HG02970 (cell line): Measurements from ENCODE around the gene ANGEL1.

Experiments
- ATAC-seq: cut with Tn5 transposase; IDR thresholded peaks from one replicate; pipeline ENCODE4 v1.9.1; 2021; ENCODE audit warnings: mild to moderate bottlenecking, moderate library complexity, moderate number of reproducible peaks; ENCODE audit not compliant: unreplicated experiment, low FRiP score

Gene ANGEL1

GRCh38 chr14:76780058-76780345 lies 32.7 kb downstream of the ANGEL1 start:
- no peak for ATAC-seq

DNA sequence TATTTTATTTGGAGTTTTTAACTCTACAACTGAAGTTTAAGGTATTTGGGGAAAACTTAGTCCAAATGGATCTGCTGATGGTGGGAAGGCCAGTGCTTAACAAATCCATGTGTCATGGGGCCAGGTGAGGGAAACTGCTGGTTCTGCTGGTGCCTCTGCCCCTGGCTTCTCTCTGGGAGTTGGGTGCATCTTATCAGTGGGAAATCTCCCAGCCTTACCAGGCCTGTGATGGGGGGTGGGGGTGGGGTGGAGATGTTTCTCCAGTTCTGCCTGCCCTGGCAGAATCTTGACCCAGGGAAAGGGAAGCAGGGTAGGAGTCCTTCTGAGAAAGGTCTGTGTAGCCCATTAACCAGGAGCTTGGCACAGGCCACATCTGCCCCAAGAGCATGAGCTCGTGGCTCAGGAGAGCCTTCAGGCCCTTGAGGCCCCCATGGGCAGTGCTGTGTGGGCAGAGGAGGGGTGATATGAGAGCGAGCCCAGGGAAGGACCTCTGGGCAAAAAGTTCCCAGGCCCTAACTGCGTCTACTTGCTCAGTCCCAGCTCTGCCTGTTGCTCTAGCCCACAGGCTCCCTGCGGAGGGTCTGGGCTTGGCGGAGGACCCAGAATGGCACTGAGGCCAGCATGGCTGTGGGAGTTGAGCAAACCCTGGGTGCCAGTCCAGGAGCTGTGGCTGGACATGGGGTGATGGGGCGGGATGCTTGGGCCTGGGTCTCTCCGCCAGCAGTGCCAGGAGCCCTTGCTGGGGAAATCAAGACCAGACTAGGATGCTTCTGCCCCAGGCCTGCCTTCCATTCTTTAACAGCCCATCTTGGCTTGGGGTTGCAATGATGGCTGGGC lies 33.2 kb downstream of the ANGEL1 start:
- no peak for ATAC-seq

GRCh38 chr14:76778546-76779215 lies 34.0 kb downstream of the ANGEL1 start:
- no peak for ATAC-seq

DNA sequence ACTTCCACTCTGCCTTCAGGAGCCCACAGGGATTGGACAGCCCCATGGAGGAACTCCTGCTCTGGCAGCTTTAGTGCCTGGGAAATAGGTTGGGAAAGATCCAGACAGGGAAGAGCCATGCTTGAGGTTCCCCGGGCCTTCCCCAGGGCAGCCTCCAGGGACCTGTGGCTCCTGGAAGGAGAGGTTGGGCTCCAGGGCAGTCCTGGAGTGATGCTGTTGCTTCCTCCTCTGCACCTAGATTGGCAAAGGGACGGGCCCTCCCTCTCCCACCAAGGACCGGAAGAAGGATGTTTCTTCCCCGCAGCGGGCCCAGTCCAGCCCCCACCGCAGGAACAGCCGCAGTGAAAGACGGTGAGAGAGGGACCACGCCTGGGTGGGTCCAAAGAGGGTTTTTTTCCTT lies 35.0 kb downstream of the ANGEL1 start:
- no peak for ATAC-seq

- ATAC-seq = no peak
These were observed 36.0 kb downstream of the ANGEL1 start for GRCh38 chr14:76776428-76777251.

DNA sequence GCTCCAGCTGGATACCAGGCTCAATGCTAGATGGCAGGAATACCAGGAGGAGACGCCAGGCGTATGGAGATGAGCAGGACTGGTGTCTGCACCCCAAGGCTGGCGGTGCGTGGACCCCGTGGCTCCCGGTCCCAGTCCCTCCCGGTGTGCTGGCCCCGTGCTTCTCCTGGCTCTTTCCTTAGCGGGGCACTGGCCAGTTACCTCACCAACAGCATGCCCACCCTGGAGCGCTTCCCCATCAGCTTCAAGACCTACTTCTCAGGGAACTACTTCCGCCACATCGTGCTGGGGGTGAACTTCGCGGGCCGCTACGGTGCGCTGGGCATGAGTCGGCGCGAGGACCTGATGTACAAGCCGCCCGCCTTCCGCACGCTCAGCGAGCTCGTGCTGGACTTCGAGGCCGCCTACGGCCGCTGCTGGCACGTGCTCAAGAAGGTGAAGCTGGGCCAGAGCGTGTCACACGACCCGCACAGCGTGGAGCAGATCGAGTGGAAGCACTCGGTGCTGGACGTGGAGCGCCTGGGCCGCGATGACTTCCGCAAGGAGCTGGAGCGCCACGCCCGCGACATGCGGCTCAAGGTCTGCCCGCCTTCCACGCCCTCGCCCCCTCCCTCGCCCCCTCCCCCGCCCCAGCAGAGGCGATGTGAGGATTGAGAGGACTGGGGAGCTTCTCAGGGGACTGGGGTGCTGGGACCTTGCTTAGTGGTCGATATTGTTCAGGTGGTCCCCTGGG lies 36.8 kb downstream of the ANGEL1 start:
- no peak for ATAC-seq

- ATAC-seq = no peak
These were observed 37.6 kb downstream of the ANGEL1 start for GRCh38 chr14:76774821-76775694.

DNA sequence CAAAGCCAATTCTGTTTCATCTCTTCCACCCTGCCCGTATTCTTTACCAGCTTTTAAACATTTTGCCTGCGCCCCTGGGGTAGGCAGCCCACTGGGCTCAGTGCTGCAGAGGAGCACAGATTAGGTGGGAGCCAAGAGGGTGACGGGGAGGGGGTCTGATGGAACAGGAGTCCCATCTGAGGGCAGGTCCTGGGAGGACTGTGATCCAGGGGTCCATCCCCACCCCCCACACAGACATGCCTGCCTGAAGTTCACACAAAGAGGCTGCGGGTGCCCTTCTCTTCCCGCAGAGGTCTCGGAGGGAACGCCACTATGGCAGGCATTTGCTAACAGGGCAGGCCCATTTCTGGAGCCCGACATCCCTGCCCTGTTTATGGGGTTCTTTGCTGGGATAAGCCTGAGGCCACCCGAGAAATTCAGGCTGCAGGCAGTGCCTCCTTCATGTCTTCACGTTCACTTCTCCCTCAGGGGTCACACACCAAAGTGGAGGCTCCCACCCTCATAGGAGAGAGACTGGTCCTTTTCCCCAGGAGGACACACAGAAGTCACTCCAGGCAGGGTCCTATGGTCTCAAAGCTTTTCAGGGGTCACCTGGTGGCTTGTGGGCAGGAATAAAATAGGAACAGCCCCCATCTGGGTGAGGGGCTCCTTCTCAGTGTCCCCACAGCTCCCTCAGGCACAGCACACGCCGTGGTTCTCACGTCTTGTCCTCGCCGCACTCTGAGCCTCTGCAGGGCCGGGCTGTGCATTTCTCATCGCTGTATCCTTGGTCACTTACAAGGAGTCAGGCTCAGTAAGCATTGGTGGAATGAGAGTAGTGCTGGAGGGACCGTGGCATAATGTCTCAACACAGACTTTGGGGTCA lies 38.5 kb downstream of the ANGEL1 start:
- no peak for ATAC-seq

DNA sequence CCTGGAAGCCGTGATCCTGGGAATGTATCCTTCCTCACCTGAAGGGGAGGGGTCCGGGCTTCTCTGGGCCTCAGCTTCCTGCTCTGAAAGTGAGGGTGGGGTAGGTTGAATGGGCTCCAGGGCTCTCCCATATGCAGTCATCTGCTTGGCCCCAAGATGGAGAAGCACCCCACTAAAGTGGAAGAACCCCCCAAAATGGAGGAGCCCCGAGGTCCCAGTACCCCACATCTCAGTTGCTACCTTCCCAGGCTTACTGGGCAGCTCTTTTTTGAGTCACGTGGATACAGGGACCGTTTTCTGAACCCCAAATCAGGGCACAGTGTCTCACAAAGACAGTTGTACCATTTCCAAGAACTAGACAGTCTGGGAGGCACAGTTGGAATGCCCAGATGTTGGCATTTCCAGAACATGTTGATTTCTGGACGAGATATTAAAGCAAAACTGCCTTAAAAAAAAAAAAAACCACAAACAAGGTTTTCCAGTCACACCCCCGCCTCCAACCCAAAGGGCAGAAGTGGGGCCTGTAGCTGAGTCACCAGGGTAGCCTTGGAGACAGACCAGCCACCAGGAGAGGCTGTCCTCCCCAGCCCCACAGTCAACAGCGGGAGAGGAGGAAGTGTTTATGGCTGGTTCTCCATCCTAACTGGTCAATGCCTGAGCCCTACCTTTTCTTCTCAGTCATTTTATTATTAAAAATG lies 39.3 kb downstream of the ANGEL1 start:
- ATAC-seq = no peak

DNA sequence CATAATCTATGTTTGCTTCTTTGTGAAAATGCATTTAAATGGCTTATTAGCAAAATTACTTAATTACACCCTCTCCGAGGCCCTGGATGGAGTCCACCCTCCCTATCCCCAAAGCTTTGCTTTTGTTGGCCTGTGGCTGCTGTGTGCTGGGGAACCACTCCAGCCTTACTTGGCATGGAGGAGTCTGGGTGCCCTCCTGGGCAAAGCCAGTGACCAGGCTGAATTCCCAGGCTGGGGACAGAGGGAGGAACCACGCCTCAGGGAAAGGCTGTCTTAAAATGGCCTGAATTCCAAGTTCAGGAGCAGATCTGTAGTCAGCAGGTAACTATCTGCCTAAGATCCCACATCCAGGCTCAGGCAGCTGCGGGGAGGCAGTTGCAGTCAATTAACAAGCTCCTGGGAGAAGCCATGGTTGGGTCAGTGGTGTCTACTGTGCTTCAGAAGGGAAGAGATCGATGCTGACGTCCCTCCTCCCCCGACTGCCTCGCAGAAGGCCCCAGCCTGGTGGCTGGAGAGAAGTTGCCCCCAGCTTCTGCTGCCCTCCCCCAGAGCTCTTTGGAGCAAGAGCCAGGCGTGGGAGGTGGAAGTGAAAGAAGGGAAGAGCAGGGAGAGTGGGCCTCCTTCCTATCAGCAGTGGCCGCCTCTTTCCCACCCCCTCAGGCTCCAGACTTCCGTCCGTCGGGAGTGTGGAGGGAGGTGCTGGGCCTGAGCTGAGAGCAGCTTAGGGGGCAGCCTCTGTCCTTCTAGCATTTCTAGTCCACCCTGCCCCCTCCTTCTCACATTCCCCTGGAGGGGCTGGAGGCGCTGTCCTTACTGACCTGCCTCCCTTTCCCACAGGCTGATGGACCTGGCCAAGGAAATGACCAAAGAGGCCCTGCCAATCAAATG lies 40.1 kb downstream of the ANGEL1 start:
- ATAC-seq = no peak

DNA sequence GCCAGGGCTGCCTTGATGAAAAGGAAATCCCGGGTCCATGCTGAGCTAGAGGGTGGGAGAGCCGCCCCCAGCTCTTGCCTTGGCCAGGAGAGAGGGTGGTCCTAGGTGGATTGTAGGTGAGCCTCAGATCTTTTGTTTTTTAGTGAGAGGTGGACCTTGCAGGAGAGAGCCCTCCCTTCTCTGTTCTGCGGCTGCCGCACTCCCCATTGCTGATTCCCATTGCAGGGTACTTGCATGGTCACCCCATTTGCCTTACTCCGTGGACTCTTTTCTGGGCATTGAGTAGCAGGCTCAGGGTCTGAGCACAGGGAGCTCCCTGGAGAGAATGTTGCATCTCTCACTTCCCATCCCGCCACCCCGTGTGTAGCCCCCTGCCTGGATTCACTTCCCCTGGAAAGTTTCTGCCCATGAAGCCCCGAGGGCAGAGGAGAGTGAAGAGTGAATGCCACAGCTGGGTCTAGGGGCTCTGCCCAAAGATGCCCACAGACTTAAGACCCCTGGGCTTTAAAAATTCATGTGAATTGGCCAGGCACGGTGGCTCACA lies 41.2 kb downstream of the ANGEL1 start:
- no peak for ATAC-seq

DNA sequence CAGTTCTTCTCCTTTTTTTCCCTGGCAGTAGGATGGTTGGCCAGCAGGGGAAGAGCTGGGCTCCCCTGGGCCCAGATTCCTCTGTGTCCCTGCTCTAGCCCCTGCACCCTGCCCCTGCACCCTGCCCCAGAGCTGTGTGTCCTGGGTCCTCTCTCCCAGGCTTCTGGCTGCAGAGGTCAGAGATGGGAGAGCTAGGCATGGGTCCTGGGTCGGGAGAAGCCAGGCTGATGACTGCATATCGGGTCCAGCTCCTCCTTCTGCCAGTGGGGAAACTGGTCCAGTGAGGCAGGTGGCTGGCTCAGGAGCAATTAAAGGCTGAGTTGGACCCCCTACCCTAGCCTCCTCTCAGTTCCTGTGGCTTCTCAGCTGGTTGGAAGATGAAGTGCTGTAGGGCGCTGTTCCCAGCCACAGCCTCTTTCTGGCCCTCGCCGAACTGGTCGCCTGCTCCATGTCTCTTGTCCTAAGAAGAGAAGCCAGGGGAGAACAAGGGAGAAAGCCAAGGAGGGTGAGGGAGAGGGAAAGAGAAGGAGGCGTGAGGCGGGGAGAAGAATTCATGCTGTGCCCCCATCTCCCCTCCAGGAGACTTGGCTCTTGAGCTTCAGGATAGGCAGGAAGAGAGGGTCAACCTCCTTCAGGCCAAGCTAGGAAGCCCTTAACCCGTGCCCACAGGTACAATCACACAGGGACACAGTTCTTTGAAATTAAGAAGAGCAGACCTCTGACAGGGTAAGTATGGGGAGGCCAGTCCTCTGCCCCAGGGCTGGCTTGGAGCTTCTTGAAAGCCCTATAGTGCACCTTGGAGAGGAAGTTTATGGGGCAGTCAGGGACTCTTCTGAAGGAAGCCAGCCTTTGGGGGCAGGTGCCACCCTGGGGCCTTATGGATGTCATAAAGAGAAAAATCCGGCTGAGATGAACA lies 41.9 kb downstream of the ANGEL1 start:
- no peak for ATAC-seq

DNA sequence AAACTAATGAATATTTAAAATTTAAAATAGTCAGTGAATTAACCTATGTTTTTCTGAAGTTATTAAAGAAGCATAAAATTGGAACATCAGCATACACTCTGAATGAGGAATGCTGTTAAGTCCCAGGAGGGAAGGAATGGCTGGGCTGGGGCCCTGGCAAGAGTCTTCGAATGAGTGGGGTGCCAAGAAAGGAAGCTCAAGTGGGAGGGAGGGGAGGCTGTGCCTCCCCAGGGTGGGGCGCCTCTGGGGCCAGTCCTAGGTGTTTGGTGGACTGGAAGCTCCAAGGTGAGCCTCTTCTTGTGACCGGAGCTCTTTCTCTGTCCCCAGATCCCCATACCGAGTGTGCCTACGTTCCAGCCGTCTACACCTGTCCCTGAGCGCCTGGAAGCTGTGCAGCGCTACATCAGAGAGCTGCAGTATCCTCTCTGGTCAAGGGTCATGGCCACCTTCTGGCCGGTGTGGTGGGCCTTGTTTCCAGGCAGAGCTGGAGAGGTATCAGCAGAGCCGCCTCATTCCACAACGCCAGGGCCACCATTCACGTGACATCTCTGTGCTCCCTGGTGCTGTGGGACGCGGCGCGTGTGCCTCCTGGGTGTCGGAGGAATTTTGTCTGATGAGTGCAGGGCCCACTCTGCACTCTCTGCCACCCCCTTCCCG lies 42.9 kb downstream of the ANGEL1 start:
- no peak for ATAC-seq

GRCh38 chr14:76768671-76769500 lies 43.8 kb downstream of the ANGEL1 start:
- no peak for ATAC-seq
